ENCODE measurements around the gene PDIA3.
"Not testable (repeated sequence)": the region's sequence is repeated elsewhere in the genome, so short reads cannot be mapped to it uniquely, and the experiment has no call there.

The PDIA3 gene

DNA sequence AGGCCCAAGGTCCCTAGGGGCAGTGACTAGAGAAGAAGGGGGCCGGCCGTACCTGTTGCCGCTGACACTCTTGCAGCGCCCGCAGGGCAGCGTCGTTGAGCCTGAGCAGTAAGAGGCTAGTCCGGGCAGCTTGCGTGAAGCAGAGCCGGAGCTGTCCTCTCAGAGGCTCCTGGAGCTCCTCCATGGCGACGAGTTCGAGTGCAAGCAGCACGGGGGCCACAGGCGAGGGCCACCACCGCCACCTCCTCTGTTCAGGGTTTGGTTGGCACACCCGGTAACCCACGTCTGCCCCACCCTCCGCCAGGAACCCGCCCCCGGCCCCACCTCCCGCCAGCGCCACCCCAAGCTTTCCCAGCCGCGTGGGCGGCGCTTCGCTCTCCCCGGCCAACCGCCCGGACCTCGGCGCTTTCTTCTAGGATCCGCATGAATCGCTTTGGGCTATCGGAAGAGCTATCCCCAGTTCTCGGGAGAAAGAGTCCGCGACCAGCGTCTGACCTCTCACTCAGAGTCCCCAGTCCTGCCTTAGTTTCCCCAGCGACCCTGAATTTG is 30.6 kb downstream of the PDIA3 start, which contains the start of gene ELL3:
Gene ELL3, minus strand, starts transcription at position 249 of the 549 bp plus-strand sequence. Its CDS starts 65 bp downstream, at position 184.
- peak; percentile 67 for DNase-seq

DNA sequence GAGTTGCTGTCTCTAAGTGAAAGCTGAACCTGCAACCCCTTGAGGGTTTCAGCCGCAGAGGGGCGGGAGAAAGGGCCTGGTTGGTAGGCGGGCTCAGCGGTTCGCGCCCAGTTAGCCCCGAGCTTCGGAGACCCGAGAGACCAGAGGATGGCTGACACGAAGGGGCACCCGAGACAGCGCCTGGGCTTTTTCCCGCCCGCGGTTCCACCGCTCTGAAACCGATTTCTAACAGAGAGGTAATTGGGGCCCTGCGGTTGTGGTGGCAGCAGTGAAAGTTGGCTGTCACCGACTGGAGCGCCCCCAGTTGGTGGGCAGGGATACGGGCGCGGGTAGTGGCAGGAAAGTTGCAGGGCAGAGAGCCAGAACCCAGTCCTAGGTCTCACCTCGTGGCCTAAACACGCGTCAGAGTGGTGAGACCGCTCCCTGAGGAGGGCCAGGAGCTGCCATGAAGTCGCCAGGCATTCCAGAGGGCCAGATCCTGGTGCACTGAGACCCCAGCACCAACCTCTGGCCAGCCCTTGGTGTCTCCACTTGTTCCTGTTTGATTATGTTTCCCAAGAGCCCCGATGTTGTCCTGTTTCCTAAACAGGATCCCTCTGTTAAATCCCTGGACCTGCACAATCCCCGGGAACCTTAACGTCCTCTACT is 31.2 kb downstream of the PDIA3 start:
- DNase-seq = peak; percentile 71

GRCh38 chr15:43779016-43779415 is 32.8 kb downstream of the PDIA3 start:
- DNase-seq = no peak

DNA sequence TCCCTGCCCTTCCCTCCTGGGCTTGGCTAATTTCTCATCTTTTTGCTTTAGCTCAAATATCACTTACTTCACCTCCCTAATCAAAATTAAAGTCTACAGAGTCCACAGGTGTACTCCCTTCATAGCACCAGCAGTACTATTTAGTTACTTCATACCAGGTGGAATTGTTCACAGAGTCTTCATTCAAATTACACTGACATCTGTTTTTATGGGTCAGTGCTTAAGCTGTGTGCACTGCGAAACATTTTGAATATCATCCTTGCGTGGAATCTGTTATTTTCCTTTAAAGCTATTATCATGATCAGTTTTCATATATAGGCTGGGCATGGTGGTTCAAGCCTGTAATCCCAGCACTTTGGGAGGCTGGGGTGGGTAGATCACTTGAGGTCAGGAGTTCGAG is 43.2 kb downstream of the PDIA3 start:
- DNase-seq = no peak

DNA sequence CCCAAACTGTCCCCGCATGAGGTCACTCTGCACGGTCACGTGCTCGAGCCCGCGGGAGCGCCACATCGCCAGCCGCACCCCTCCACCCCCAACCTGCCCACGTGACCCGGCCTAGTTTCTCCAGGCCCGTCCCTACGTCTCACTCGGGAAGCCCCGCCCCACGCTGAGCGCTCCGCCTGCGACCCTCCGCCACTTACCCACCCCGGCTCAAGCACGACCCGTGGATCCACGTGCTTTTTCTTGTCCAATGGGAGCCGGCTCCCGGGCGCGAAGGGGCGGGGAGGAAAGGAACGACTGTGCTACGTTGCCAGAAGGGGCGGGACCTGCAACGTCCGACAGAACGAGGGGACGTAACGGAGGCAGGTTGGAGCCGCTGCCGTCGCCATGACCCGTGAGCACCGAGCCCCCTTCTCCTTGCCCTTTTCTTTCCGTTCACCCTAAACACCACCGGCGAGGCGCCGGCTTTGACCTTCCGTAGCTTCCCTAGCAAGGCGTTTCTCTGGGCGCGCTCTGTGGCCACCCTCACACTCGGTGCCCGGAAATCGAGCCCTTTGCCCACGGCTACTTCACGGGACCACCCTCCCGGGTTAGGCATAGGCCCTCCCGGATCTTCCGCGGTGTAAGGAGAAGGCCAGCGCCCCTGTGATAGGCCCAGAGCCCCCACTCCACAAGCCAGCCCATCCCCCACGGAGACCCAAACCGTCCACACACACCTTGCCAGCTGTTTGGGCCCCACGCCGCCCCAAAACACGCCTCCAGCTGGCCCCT is 45.9 kb downstream of the PDIA3 start, which contains the start of gene SERF2:
Gene SERF2, plus strand, starts transcription at position 328 of the 768 bp plus-strand sequence. Its CDS starts 57 bp downstream, at position 385.
- peak; percentile 99 for DNase-seq

DNA sequence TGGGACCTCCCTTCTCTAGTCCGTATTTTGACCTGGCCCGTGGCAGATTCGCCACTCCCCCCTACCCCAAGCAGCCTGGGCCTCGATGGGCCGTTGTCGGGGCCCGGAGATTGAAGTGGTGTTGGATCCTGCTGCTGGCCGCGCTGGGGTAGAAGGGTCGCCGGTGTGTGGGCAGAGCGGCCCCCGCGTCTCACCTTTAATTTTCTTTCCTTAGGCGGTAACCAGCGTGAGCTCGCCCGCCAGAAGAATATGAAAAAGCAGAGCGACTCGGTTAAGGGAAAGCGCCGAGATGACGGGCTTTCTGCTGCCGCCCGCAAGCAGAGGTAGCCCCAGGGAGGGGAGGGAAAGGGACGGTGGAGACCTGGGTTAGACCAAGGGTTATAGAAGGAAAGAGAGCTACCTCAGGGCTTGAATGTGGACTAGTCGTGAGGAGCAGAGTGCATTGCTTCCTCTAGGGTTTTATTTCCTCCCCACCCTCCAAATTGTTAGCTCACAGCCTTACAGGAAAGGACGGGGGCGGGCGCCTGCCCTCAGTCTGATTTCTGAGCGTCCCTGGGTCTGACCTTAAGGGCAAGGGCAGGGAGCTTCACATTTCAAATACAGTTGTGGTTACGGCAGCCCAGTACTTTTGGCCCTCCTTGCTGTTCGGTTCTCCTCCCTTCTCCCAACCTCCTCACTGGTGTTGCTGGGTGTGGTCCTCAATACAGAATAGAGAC is 46.7 kb downstream of the PDIA3 start:
- no peak for DNase-seq

DNA sequence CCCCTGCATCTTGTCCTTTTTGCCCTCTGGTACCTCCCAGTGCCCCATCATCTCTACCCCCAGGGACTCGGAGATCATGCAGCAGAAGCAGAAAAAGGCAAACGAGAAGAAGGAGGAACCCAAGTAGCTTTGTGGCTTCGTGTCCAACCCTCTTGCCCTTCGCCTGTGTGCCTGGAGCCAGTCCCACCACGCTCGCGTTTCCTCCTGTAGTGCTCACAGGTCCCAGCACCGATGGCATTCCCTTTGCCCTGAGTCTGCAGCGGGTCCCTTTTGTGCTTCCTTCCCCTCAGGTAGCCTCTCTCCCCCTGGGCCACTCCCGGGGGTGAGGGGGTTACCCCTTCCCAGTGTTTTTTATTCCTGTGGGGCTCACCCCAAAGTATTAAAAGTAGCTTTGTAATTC is 47.4 kb downstream of the PDIA3 start:
- no peak for DNase-seq

DNA sequence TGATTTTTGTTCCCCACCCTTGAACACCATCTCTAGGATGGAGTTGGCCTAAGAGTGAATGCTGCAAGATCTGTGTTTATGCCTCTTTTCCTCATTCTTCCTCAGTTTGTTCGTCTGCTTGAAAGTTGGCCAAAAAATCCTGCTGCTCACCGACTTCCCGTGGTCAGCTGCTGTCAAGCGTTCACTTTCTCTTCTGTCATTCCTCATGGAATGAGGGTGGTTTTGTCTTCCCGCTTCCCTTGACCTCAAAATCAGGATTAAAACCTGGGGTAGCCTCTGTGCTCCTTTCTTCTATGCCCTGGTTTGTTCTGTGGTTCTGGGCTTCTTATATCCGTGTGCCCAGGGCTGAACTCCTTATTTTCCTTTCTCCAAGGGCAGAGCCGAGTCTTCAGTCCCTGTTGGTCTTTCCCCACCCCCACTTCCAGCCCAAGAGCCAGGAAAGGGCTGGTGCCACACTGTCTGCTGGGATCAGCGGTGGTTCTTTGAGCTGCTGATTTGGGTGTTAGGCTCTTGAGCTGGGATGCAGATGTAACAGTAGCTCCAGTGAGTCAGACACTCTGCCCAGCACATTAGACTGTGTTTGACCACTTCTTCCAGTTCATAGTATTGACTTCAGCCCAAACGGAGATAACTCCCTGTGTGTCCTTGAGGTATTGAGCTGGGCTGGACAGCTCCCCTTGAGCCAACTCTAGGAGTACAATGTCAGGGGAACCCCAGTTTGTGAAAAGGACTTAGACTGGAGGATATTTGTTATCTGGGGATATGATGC is 48.2 kb downstream of the PDIA3 start:
- no peak for DNase-seq

- no peak for DNase-seq
These were observed 49.0 kb downstream of the PDIA3 start for GRCh38 chr15:43795197-43795596.

DNA sequence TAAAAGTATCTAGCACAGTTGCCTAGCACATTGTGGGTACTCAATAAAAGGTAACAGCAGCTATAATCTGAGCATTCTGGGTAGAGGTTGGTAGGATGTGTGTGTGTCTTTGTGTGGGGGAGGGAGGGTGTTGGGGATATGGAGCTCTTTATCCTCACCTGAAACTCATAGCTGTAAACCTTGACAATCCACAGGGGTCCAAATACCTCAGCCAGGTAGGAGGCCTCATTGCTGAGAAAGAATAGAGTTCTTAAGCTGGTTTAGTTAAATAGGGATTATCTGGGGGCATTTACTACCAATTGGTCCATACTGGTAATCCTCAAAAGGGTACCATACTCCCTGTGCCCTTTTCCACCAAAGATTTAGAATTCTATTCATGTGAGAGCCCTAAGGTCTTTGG is 49.8 kb downstream of the PDIA3 start:
- no peak for DNase-seq

GRCh38 chr15:43796566-43796965 is 50.3 kb downstream of the PDIA3 start:
- no peak for DNase-seq

DNA sequence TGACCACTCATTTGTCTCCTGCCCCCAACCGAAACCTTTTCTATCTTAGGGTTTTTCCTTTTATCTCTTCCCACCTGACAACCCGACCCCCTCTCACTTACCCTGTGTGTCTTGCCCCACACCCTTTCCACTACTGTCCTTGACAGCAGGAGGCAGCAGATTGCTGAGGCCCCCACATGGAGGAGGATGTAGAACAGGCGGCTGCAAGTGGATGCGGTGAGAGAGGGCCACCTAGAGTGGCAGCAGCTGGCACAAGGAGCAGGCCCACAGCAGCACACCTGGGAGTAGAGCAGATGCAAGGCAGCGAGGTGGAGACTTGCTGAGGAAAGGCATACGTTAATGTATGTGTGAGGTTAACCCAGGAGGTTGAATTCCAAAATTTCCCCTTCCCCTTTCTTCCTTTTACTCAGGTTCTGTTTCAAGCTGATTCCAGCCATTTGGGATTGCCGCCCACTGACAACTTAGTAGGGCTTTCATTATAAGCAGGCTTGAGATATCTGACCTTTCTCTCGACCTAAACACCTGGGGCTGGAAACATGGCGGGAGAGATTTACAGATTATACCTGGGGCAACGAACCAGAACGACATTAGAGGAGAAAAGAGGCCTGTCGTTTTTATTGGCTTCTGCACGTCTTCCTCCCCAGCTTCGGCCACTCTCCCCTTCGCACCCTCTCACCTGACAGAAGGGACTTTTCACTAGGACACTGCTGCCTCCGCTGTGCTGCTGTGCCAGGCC is 53.1 kb downstream of the PDIA3 start:
- no peak for DNase-seq

DNA sequence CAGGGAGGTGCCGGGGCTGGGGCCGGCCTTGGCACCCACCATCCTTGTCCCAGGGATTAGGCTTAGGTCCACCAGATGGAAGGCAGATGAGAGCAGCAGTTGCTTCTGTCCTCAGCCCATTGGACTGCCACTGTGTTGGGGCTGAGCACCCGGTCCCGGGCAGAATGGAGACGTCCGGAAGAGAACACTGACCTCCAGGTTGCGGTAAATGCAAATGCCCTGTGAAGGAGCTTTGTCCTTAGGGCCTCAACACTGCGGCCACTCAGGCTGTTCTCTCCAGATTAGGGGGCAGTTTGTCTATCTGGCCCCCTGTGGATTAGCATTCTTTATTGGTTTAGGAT is 53.7 kb downstream of the PDIA3 start, which contains the start of gene SERINC4:
Gene SERINC4, minus strand, starts transcription at position 276 of the 341 bp plus-strand sequence. Its CDS starts 234 bp downstream, at position 42.
- no peak for DNase-seq

- peak; percentile 87 for DNase-seq
These were observed 54.3 kb downstream of the PDIA3 start, which contains the start of gene HYPK for GRCh38 chr15:43800286-43801141. Gene HYPK (plus strand): TSS chr15:43800599. CDS start chr15:43800623, 24 bp downstream.

DNA sequence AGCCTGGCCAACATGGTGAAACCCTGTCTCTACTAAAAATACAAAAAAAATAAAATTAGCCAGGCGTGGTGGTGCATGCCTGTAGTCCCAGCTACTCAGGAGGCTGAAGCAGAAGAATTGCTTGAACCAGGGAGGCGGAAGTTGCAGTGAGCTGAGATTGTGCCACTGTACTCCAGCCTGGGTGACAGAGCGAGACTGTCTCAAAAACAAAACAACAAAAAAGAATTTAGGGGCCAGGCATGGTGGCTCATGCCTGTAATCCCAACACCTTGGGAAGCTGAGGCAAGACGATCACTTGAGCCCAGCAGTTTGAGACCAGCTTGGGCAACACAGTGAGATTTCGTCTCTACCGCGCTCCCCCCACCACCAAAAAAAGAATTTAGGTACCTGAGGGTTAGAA is 56.4 kb downstream of the PDIA3 start:
- not testable (repeated sequence) for DNase-seq

DNA sequence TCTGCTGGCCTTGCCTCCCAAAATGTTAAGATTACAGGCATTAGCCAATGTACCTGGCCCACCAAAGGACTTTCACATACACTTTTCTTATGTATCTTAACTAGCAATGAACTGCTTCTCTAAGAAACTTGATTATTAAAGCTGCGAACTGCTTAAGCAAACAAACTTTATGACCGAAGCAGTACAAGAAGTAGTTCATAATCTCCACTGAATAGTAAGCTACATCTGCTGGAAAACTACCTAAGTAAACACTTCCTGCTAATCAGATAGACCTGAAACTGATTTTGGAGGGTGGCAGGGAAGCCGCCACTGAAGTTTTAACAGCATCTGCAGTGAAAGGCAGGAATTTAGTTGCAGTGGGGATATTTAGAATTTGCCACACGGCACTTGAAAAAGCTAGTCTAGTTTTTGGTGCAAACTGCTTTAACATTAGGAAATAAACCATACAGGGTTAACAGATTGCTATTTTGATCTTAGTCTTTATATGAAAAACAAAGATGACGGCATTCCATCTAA is 62.3 kb downstream of the PDIA3 start:
- no peak for DNase-seq

GRCh38 chr15:43808960-43809678 is 62.9 kb downstream of the PDIA3 start:
- no peak for DNase-seq

DNA sequence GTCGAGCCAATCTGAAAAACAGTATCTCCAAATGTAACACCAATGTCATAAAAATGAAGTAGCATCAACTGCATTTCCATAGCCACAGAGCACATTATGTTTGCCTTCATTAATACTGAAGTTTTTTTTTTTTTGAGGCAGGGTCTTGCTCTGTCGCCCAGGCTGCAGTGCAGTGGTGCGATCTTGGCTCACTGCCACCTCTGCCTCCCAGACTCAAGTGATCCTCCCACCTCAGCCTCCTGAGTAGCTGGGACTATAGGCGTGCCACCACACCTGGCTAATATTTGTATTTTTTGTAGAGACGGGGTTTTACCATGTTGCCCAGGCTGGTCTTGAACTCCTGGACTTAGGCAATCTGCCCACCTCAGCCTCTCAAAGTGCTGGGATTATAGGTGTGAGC is 68.8 kb downstream of the PDIA3 start:
- not testable (repeated sequence) for DNase-seq

DNA sequence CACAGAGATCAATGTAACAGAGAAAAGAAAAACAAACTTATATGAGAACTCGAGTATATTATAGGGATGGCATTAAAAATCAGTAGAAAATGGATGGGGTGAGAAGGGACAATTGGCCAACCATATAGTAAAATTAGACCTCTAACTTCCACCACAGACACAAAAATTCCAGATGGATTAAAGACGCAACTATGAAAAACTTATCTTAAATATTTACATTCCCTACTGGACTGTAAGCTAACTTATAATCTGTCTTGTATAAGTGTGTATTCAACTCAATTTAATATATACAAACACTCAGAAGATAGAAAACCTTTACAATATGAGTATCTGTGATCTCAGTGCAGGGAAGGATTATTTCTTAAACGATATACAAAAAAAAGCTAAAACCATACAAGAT is 75.3 kb downstream of the PDIA3 start:
- DNase-seq = no peak

Measured in activated CD4-positive, alpha-beta T cell treated with anti-CD3 and anti-CD28 coated beads for 1 hour (primary cell).